Right kidney (tissue), 1 donor: ENCODE measurements around the gene EPHA2.
"Not testable (repeated sequence)": the region's sequence is repeated elsewhere in the genome, so short reads cannot be mapped to it uniquely, and the experiment has no call there.

Source experiments
- DNase-seq: peaks from one replicate; pipeline ENCODE4 v3.0.0-alpha.2; 2016

The EPHA2 gene

GRCh38 chr1:16168622-16169360 lies 12.9 kb upstream of the EPHA2 start:
- DNase-seq = no peak

- DNase-seq = not testable (repeated sequence)
Observed at GRCh38 chr1:16168144-16168495, 12.3 kb upstream of the EPHA2 start.

DNA sequence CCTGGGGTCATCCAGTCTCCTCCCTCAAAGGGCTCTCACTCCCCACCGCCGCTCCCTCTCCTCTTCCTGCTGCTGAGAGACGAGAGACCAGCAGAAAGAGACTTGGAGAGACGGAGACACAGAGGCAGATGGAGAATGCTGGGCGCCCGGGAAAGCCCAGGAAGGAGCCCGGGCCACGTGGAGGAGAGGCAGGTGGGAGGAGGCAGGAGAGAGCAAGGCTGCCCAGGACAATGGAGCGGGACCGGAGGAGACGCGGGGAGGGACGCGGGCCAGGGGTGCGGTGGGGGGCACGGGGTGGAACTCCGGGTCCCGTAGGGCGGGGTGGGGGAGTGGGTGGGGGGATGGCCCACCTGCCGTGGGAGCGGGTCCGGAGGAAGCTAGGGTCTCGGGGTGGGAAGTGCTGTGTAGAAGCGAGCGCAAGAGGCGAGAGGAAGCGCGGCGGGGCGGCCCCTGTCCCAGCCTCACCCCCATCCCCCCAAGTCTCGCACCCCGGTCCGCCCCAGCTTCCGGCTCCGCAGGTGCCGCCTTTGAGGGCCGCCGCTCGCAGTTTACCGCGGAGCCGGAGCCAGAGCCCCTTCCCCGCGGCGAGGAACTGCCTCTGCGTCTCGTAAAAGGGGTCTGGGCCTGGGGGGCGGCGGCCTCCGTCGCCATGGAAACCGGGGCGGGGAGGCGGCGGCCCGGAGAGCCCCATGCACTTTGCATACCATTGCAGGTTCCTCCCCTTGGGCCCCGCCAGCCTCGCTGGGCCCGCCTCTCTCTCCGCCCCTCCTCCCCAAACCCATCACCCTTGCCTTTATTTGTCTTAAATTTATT lies 11.7 kb upstream of the EPHA2 start:
- peak; percentile 74 for DNase-seq

DNA sequence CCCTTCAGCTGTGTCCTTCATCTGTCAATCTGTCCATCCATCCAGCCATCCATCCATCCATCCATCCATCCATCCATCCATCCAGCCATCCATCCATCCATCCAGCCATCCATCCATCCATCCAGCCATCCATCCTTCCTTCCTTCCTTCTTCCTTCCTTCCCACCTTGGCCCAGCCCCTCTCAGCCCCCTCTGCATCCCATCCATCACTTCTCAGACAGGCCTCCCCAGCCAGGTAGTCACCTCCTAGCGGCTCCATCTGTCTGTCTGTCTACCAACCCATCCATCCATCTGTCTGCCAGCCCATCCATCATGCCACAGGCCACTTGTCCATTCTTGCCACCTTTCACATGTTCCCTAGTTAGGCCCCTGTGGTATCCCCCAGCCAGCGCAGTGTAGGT lies 10.2 kb upstream of the EPHA2 start:
- no peak for DNase-seq

DNA sequence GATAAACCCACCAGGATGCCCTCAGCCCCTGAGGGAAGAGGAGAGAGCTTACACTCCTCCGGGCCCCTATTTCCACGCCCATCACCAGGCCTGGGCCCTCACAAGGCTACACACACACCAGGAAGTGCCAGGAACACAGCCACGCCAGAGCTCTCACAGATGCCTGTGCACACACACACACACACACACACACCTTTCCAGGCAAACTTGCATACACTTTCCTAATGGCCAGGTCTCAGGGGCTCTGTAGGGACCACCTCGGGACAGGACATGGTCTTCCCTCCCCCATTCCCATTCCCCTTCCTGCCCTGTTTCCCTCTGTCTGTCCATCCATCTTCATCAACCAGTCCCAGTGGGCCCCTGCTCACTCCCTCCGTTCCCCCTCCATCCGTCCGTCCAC lies 9.7 kb upstream of the EPHA2 start:
- no peak for DNase-seq

- DNase-seq = no peak
Observed at GRCh38 chr1:16165073-16165364, 9.2 kb upstream of the EPHA2 start.

- no peak for DNase-seq
Observed at GRCh38 chr1:16164213-16165072, 8.6 kb upstream of the EPHA2 start.

DNA sequence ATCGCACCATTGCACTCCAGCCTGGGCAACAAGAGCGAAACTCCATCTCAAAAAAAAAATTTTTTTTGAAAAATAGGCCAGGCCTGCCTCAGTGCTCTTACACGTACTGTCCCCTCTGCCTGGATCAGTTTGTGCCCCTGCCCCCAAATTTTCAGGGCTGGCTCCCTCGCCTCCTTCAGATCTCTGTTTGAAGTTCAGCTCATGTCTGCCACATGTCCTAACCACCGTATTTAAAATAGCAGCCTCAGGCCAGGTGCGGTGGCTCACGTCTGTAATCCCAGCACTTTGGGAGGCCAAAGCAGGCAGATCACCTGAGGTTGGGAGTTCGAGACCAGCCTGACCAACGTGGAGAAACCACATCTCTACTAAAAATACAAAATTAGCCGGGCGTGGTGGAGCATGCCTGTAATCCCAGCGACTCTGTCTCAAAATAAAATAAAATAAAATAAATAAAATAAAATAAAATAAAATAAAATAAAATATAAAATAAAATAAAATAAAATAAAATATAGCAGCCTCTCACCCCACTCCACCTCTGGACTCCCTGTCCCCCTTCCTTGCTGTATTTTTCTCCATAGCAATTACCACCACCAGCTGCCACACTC lies 7.8 kb upstream of the EPHA2 start:
- not testable (repeated sequence) for DNase-seq

- no peak for DNase-seq
Observed at GRCh38 chr1:16162163-16162822, 6.4 kb upstream of the EPHA2 start.

GRCh38 chr1:16161717-16162116 lies 5.8 kb upstream of the EPHA2 start:
- no peak for DNase-seq

- DNase-seq = no peak
Observed at GRCh38 chr1:16158993-16159831, 3.3 kb upstream of the EPHA2 start.

GRCh38 chr1:16158025-16158424 lies 2.2 kb upstream of the EPHA2 start:
- no peak for DNase-seq

- DNase-seq = no peak
Observed at GRCh38 chr1:16156848-16157495, 1.1 kb upstream of the EPHA2 start.

DNA sequence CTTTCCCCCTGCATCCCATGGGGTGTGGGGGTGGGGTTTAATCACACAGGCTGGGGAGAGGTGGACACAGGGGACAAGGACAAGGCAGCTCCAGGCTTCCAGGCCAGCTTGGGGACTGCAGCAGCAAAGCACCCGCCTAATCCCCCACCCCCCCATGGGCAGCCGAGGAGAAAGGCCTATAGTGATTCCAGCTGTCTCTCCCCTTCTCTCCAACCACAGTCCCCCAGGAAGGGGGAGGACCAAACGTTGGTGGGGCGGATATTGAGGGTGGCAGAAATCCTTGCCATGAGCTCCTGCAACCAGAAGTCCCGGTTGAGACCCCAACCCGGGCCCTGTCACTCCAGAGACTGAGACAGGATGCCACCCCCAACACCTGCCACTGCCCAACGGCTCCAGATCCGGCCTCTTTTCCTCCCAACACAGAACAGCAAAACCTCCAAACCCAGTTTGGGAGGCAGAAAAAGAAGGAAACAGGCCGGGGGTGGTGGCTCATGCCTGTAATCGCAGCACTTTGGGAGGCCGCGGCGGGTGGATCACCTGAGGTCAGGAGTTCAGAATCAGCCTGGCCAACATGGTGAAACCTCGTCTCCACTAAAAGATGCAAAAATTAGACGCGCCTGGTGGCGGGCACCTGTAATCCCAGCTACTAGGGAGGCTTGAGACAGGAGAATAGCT lies 1.7 kb downstream of the EPHA2 start:
- DNase-seq = no peak

- no peak for DNase-seq
Observed at GRCh38 chr1:16153096-16153998, 2.5 kb downstream of the EPHA2 start.

GRCh38 chr1:16152481-16153087 lies 3.3 kb downstream of the EPHA2 start:
- DNase-seq = peak; percentile 71

- DNase-seq = no peak
Observed at GRCh38 chr1:16151995-16152384, 3.9 kb downstream of the EPHA2 start.

- DNase-seq = no peak
Observed at GRCh38 chr1:16151196-16151994, 4.5 kb downstream of the EPHA2 start.
